Measurements from ENCODE around the gene ABHD10.

The ABHD10 gene

GRCh38 chr3:111978583-111979433 is at the start of gene ABHD10:
Gene ABHD10, plus strand, starts transcription at chr3:111979026. Its CDS starts 36 bp downstream, at chr3:111979062.
- peak; percentile 97 for DNase-seq (ENCODE audit: low spot score)

GRCh38 chr3:111929484-111929883 is 49.3 kb upstream of the ABHD10 start:
- no peak for DNase-seq (ENCODE audit: low spot score)

GRCh38 chr3:111932946-111933345 is 45.9 kb upstream of the ABHD10 start:
- no peak for DNase-seq (ENCODE audit: low spot score)

- DNase-seq (ENCODE audit: low spot score): peak; percentile 65
These were observed 42.5 kb upstream of the ABHD10 start for GRCh38 chr3:111936191-111936841.

- peak; percentile 25 for DNase-seq (ENCODE audit: low spot score)
These were observed 41.9 kb upstream of the ABHD10 start for GRCh38 chr3:111936967-111937366.

- no peak for DNase-seq (ENCODE audit: low spot score)
These were observed 41.0 kb upstream of the ABHD10 start for GRCh38 chr3:111937871-111938270.

- DNase-seq (ENCODE audit: low spot score): no peak
These were observed 39.0 kb upstream of the ABHD10 start for GRCh38 chr3:111939873-111940272.

GRCh38 chr3:111943533-111943932 is 35.3 kb upstream of the ABHD10 start:
- no peak for DNase-seq (ENCODE audit: low spot score)

- DNase-seq (ENCODE audit: low spot score): no peak
These were observed 34.5 kb upstream of the ABHD10 start for GRCh38 chr3:111944372-111944771.

- peak; percentile 27 for DNase-seq (ENCODE audit: low spot score)
These were observed 31.6 kb upstream of the ABHD10 start for GRCh38 chr3:111947231-111947630.

GRCh38 chr3:111948786-111949185 is 30.0 kb upstream of the ABHD10 start:
- no peak for DNase-seq (ENCODE audit: low spot score)

GRCh38 chr3:111949712-111950111 is 29.1 kb upstream of the ABHD10 start:
- DNase-seq (ENCODE audit: low spot score): no peak

- no peak for DNase-seq (ENCODE audit: low spot score)
These were observed 27.8 kb upstream of the ABHD10 start for GRCh38 chr3:111951032-111951431.

- DNase-seq (ENCODE audit: low spot score): no peak
These were observed 26.7 kb upstream of the ABHD10 start for GRCh38 chr3:111952086-111952485.

GRCh38 chr3:111952866-111953450 is 25.9 kb upstream of the ABHD10 start:
- DNase-seq (ENCODE audit: low spot score): no peak

GRCh38 chr3:111954228-111954990 is 24.4 kb upstream of the ABHD10 start:
- DNase-seq (ENCODE audit: low spot score): peak; percentile 17

GRCh38 chr3:111955876-111956275 is 22.9 kb upstream of the ABHD10 start:
- DNase-seq (ENCODE audit: low spot score): no peak

GRCh38 chr3:111956449-111956848 is 22.4 kb upstream of the ABHD10 start:
- DNase-seq (ENCODE audit: low spot score): no peak

GRCh38 chr3:111956995-111957734 is 21.7 kb upstream of the ABHD10 start:
- no peak for DNase-seq (ENCODE audit: low spot score)

- DNase-seq (ENCODE audit: low spot score): no peak
These were observed 17.2 kb upstream of the ABHD10 start for GRCh38 chr3:111961461-111962164.

- peak; percentile 62 for DNase-seq (ENCODE audit: low spot score)
These were observed 15.4 kb upstream of the ABHD10 start for GRCh38 chr3:111963424-111963823.
